ENCODE measurements around the gene FUOM.

DNA sequence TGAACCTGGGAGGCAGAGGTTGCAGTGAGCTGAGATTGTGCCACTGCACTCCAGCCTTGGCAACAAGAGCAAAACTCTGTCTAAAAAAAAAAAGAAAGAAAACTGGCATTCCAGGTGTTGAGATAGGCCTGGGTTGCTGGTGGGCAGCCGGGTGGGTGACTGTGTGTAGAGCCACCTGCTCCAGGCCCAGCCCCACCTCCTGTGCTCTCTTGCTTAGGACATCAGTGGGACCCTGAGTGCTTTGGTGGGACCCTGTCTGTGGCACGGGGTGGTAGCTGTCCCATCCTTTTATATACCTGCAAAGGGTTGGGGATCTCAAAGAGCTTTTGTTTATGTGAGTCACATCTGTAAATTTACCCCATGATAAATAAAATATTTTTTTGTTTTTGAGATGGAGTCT lies 27.4 kb upstream of the FUOM start:
- TF ChIP-seq, protein P1, sequence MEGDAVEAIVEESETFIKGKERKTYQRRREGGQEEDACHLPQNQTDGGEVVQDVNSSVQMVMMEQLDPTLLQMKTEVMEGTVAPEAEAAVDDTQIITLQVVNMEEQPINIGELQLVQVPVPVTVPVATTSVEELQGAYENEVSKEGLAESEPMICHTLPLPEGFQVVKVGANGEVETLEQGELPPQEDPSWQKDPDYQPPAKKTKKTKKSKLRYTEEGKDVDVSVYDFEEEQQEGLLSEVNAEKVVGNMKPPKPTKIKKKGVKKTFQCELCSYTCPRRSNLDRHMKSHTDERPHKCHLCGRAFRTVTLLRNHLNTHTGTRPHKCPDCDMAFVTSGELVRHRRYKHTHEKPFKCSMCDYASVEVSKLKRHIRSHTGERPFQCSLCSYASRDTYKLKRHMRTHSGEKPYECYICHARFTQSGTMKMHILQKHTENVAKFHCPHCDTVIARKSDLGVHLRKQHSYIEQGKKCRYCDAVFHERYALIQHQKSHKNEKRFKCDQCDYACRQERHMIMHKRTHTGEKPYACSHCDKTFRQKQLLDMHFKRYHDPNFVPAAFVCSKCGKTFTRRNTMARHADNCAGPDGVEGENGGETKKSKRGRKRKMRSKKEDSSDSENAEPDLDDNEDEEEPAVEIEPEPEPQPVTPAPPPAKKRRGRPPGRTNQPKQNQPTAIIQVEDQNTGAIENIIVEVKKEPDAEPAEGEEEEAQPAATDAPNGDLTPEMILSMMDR (IDR thresholded peaks at IDR 0.05), result no peak
- no peak for TF ChIP-seq POLR2A (IDR thresholded peaks at IDR 0.05)
